Activated CD4-positive, CD25-positive, alpha-beta regulatory T cell treated with anti-CD3 and anti-CD28 coated beads, Interleukin-2, amount 50 U/mL, for 16 hours (primary cell): ENCODE measurements around the gene UTS2R.

Experiments
- DNase-seq: peaks from one replicate; pipeline ENCODE4 v3.0.0-alpha.2; 2020; ENCODE audit warnings: low read depth, low spot score

Gene UTS2R

DNA sequence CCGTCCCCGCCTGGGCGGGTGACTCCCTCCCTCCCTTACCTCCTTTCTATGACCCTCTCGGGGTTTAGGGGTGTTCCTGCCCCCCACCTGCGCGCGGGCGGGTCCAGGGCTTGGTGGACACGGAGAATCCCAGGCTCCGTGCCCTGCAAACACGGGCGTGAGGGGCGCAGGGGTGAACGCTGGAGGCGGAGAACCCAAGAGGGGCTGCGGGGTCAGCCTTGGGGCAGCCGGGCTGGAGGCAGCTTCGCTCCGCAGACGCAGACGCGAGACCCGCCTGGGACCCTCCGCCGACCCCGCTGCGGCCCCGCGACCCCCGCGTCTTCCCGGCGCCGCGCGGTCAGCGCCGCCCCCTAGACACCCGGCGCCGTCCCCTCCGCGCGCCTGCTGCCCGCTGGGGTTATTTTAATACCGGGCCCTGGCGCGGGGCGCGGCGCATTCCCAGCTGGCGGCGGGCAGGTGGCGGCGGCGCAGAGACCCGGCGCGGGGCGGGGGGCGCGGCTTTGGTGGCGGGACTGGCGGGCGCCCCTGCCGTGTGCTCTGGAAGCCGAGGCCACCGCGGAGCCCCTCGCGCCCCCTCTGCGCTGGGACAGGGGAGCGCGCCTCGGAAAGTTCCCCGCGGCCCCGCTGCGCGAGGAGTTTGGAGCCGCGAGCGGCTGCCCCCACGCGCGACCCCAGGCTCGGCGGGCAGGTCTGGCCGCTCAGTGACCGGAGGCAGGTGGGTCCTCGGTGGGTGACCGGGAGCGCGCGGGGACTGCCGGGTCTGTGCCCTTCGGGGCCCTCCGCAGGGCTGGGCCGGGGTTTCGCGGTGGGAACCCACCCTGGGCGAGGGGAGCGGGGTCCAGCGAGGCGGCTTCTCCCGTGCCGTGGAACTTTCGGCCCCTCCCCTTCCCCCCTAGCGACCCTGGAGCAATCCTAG, at the start of gene UTS2R:
Gene UTS2R, plus strand, starts transcription at position 433 of the 916 bp plus-strand sequence. CDS start 2,560 bp downstream, outside the sequence.
- no peak for DNase-seq

DNA sequence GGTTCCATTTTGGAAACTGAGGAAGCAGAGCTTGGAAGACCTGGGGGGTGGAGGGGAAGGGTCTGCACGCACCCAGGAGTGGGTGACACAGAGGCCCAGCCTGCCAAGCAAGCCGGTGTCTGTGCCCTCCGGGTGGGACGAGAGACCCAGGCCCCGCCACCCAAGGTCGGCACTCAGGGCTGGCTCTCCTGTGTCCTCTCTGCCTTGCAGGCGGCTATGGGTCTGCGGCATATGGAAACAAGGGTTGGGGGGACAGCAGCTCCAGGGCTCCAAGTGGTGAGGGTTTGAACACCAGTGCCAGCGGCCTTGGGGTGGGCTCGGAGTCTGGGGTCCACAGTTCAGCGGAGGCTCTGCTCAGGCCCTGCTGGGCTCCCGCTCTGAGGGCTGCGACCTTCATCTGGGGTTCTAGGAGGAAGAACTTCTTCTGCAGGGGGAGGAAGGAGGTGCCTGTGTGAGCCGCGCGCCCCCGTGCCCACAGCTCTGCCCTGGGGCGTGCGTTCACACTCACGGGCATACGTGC, 49.6 kb upstream of the UTS2R start:
- no peak for DNase-seq

DNA sequence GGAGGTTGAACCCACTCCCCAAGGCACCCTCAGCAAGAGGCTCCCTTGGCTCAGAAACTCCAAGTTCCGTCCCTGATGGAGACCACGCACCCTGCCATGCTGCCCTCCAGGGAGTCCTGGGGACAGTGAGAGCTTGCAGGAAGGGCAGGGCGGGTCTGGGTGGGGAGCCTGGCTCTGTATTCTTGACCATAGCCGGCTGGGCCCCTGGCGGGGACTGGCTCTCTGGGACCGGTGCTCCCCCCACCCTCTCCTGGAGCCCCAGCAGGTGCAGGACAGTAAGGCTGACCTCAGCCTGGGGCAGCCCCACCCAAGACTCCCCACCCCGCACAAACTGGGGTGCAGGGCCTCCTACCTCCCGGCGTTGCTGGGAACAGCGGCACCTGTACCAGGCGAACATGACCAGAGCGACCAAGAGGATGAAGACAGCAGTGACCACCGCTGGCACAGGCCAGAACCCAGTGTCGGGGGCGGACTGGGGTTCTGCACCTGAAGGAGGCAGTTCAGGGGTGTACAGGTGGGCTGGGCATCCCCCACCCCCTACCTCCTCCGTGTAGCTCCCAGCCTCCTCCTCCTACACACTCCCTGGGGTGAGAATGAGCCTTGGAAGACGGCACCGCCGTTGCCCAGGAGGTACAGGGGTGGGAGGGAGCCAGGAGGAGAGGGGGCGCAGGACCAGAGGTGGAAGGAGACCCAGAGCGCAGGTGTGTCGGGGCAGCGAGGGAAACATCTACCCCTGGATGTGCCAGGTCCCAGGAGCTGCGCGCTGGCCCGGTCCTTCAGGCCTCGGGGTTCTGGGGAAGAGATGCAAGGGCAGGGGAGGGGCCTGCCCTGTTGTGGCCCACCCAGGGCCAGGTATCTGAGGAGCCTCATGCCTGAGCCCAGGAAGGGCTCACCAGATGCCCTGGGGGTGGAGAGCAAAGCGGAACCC, 48.8 kb upstream of the UTS2R start:
- no peak for DNase-seq

DNA sequence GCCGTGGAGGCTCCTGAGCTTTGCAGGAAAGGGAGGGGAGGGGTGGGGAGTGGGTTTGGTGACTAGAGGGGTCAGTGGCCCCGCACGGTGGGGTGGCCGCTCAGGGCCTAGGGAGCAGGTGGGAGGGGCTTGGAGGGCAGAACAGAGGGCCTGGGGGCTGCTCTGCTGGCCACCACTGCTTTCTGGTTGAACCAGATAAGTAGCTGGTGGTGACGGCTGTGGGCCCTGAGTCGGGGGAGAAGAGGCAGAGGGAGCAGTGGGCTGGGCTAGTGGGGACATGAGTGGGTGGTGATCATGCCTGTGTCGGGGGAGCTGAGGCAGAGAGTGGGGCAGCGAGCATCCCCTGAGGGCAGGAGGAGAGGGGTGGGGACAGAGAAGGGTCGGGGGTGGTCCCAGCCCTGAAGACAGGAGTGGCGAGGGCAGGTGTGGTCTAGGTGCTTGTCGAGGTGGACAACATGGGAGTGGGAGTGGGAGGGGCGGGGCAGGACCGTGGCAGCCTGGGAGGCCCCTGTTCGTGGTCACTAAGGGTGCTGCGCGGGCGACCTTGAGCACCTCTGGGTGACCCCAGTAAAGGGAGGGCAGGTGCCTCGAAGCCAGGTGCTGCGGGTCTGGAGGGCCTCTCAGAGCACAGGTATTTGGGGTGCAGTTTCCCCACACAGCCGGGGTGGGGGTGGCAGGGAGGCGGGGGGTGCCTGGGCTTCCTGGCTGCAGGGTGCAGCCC, 47.9 kb upstream of the UTS2R start:
- DNase-seq, result no peak

DNA sequence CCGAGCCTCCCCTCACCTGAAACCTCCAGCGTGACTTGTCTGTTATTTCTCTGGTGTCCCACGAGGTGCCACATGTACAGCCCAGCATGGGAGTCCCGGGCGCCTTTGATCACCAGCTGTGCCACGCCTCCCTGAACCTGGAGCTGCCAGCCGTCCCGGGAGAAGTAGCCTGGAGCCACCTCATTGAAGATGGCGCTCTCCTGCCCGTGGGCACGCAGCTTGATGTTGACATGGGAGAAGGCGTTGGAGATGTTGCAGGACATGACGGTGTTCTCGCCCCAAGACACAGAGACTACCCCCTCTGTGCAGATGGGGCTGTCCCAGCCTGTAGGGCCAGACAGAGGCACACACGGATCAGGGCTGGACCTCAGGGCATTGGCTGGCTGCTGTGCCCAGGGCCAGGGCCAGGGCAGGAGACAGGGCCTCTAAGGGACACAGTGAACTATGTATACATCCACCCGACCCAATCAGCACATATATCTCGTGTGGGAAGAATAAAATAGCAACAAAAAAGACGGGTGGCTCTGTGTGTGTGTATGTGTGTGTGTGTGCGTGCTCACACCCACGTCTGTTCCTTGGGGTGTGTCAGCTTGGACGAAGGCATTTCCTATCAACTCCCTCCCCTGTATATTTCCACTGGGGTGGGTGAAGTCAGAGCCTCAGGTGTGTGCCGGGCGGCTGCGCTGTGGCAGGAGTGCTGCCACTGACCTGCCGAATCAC, 46.8 kb upstream of the UTS2R start:
- no peak for DNase-seq

DNA sequence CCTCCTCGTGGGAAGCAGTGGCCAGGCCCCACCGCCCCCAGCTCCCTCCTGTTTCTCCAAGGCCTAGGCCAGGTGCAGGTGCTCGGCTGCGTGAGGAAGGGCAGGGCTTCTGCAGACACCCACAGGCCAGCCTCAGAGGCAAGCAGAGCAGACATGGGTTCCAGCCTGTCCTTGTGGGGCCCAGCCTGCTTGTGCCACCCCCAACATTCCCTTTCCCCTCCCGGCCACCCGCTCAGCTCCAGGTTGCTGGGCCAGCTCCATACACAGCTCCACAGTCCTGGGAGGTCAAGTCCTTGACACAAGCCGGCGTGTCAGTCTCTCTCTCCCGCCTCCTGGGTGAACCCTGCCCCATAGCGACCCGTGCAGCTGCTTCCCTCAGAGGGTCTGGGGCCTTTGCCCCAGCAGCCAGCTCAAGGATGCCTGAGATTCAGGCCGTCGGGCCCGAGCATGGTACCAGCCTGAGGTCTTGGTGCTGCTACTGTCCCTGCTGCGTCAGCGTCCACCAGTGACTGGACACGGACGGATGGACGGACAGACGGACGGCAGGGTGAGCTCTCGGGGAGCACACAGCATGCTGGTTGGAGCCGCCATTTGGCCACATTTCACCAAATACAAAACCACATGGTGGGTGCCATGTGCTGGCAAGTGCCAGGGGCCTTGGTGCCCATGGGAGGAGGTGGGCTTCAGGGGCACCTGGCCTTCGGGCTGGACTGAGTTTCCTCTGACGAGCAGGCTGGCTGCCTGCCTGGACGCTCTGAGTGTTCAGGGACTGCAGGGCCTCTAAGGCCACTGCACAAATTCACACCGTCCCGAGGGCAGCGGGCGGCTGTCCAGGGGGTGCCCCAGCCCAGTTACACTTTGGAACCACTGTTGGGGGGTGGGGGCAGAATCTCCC, 46.0 kb upstream of the UTS2R start:
- DNase-seq, result no peak

DNA sequence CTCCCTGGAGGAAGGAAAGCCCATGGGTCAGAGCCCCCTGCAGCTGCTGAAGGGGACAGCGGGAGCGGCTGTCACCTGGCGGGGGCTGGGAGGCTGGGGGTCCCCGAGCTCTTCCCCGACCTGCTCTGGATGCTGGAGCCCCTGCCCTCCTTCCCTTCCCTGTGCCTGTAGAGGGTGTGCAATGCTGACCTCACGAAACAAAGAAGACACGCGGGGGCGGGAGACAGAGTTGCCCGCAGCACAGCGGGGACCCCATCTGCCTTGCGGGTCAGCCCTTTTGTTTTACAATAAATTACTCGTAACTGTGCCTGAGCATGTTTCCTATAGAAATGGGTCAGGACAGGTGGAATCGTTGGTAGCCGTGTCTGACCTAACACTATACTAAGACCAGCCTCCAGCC, 44.3 kb upstream of the UTS2R start:
- DNase-seq, result no peak

DNA sequence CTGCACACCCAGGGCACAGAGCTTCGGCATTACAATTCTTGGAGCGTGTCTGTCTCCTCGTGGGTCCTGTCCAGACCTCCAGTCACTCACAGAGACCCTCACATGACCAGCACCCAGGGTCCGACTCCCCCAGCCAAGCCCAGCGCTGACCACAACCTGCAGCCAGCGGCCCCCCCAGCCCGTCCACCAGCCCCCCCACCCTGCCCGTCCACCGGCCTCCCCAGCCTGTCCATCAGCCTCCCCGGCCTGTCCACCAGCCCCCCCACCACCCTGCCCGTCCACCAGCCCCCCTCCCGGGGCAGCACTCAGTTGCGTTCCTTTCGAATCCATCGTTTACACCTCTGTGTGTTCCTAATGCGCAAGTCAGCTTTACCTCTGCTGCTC, 43.8 kb upstream of the UTS2R start:
- DNase-seq, result no peak

DNA sequence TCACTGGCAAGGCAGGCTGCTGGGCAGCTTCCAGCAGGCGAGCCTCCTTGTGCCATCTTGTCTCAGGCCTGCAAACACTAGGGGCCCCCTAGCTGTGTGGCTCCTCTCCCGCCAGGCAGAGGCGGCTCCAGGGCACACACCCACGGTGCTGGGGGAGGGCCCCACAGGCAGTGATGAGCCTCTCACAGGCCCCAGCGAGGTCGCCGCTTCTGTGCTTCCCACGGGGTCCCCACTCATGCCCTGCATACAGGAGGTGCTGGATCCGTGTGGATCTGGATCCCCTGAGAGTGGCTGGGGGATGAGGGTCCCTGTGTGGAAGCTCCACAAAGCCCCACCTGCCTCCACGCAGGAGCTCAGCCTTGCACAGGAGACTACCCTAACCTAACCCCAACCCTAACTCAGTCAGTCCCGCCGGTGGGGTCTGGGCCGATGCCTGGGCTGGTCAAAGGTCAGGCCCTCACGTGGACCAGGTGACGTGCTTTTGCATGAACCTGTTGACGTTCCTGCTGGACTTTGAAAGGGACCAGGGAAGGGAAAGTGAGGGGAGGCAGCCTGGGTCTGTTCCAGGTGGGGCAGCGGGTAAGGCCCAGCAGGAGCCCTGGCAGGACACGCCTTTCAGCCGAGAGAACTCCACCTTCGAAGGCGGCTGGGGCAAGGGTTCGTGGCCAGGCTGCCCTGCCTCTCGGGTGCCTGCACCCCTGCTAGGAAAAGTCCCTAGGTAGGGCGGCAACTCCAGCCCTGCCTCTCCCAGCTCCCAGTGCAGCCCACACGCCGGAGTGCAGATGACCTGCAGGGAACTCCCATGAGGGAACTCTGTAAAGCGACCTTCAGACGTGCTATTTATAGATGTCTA, 43.2 kb upstream of the UTS2R start:
- DNase-seq, result no peak

DNA sequence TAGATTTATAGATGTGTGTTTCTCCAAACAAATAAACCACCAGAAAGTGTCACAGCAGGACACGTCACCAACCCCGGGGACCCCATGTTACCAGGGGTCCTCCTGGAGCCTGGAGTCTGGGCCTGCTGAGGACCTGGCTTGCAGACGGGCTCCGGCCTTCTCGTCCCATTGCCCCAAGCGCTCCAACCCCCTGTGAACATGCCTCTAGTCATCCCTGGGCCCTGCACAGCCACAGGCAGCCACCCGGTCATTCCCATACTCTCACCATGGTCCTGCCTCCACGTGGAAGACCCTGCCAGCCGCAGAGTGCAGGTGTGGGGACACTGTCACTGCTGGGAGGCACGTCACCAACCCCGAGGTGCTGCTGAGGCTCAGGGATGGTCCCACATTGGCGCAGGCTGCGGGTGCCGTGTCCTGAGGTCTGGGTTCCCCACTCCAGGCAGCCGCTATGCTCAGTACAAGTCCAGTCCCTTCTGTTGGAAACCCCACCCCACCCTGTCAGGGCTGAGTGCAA, 42.5 kb upstream of the UTS2R start:
- no peak for DNase-seq

DNA sequence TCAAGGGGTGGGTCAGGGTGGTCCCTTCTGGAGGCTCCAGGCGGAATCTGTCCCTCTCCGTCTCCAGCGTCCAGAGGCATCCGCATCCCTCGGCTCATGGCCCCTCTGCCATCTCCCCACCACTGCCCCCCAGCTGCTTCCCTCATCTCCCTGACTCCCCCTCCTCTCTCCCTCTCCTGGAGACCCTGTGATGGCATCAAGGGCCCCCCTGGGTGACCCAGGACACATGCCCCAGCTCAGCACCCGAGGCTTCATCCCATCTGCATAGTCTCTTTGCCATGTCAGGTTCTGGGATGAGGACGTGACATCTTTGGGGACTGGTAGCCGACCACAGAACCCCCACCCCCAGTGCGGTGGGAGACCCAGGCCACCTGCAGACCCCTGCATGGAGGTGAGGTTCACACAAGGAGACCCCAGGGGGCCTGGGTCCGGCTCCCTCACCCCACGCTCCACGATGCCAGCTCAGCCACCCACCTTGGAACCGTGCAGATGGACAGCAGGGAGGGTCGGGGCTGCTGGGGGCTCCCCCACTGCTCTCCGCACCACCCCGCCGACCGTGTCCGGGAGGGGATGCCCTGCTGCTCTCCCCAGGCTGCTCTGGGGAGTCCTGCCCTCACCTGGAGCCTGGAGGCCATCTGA, 41.8 kb upstream of the UTS2R start:
- DNase-seq, result no peak

DNA sequence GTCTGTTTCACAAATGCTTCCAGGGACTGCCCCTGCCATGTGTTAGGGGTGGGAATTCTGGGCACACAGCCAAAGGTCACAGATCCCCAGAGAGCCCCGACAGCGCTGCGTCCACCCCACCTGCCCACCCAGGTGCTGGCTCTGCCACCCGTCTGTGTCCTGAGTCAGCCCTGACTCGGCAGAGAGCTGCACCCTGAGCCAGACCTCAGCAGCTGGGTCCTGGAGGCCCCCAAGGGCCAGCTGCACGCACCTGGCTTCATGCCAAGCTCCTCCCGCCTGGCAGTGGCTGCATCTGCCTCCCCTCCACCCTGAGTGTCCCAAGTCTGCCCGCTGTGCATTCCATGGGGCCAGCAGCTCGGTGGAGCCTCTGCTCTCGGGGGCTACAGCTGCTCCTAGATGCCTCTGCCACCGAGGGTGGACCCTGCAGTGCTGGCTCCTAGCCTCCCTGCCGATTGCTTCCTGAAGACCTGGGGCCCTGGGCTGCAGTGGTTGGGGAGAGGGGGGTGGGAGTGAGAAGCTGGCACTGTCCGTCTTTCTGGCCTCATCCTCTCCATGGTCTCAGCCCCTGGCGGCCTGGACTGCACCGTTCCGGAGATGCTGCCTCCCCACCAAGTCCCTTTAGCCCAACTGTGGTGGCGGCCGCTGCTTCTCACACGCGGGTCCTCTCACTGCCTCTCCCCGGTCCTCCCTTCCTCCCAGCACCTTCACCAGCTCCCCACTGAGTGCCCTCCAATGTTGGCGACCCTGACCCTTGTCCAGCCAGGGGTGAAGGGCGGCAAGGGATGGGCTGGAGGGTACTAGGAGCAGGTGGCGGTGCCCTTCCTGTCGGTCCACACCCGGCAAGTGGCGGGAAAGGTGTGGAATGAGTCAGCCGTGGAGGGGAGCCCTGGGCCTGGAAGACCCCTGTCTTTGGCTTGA, 41.0 kb upstream of the UTS2R start:
- no peak for DNase-seq

DNA sequence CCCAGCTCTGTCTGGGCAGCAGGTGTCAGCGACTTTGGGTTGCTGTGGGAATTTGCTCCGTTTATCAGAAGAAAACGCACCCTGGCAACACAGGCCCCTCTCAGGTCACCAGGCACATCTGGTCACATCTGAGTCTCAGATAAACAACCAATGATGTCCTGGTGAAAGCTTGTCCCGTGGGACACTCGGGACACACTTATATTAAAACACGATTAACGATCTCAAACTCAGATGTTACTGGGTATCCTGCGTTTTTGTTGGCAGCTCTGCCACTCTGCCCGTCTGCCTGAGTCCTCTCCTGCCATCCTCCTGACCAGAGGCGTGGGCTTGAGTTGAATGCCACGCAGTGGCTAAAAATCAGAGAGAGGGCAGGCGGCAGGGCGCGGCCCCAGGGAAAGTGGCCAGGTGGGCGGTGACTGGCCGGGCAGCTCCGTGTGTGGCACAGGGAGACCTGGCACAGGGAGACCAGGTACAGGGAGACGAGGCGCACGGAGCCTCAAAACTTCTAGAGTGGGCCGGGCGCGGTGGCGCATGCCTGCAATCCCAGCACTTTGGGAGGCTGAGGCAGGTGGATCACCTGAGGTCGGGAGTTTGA, 40.1 kb upstream of the UTS2R start:
- DNase-seq, result no peak

DNA sequence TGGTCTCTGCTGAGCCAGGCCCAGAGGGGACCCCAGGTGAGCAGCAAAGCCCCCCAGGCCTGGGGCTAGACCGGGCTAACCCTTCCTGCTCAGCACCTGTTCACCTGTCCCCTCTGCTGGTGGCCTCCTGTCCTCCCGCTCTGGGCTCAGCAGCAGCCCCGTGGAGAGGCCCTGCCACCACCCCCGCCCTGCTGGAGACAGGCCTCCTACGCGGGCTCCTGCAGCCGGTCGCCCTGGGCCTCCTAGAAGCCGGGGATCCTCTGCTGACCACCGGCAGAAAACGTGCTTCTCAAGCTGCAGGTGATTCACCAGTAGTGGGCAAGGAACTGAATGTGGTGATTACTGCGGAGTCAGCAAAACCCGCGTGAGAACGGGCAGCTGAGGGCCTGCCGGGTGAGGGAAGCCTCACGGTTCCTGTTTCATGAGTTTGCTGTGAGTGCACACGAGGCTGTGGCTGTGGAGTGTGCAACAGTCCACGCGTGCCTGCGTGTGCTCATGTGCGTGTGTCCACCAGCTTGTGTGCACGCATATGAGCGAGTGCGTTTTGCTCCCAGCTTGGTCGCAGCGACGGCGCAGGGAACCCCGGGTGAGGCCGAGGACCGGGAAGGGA, 38.8 kb upstream of the UTS2R start:
- DNase-seq, result no peak

DNA sequence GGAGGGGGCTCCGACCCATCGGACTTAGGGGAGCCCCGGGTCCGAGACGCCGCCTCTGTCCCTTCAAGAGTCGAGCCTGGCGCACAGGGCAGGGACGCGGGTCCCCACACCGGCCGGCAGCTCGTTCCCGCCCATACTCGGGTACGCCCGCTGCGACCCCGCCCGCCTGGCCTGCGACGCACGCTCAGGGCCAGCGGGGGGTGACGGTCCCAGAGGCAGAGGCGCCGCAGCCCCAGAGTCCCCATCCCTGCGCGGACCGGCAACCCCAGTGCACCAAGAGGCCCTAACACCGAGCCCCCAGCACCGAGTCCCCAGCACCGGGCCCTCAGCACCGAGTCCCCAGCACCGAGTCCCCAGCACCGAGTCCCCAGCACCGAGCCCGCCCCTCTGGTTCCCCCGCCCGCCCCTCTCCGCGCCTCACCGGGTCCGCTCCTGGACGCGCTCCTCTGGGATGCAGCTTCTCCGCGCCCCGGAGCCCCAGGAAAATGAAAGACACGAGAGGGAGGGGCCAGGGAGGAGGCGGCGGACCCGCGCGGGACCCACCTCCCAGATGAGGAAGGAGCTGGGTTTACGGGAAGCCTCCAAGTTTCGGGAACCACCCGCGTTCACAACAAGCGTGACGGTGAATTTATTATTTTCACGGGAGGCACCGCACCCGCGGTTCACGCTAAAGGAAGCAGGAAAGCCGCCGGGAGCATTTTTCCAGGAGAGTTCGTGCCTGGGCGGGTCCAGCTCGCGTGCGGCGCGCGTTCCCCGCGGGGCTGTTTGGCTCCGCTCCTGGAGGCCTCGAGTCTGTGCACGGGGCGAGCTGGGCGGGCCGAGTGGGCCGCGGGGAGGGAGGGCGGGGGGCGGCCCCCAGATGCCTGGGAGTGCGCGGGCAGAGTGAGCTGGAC, 38.0 kb upstream of the UTS2R start, which contains the start of gene SECTM1:
Gene SECTM1, minus strand, starts transcription at position 488 of the 893 bp plus-strand sequence. CDS start 6,526 bp downstream, outside the sequence.
- no peak for DNase-seq
